ENCODE data around the gene ZNF302.

GRCh38 chr19:34715357-34715756, 37.9 kb downstream of the ZNF302 start:
- TF ChIP-seq CTCF (IDR thresholded peaks at IDR 0.05) = no peak
- TF ChIP-seq POLR2A (IDR thresholded peaks at IDR 0.05) = no peak
